H1 (cell line): ENCODE data around the gene EEF1AKMT2. TPM values are rescaled to one million over a fixed set of nuclear protein-coding genes. Genes with fewer than 3 reads are reported as not detected.

Experiments used
- HDAC2 ChIP-seq, 2 experiments: fragments of 300-600 bp in 1 of 2; sonication (generic) in 1 of 2; IDR thresholded peaks; 2 replicates each; pipeline ENCODE4 v1.6.1; 2011 to 2012; ENCODE audit warnings: low read depth in 2 of 2, low read length in 2 of 2, mild to moderate bottlenecking in 2 of 2, moderate library complexity in 2 of 2, borderline replicate concordance in 1 of 2, inconsistent platforms in 1 of 2
- SRF ChIP-seq: IDR thresholded peaks from 2 replicates; pipeline ENCODE4 v1.6.1; 2011; ENCODE audit warnings: mild to moderate bottlenecking, low read depth, low read length, moderate library complexity
- polyA plus RNA-seq, 7 experiments: library from polyadenylated mRNA; depleted of rRNA in 3 of 7; stranded (reverse) in 5 of 7; unstranded in 2 of 7; fragments of >200 nt in 5 of 7; fragments of 200-250 nt in 2 of 7; gene quantifications; 1 replicate in 5 of 7; 2 replicates in 1 of 7; 4 replicates in 1 of 7; pipeline versions ENCODE4 v1.2.1 to v1.2.3, GENCODE V29; 2011 to 2013; ENCODE audit warnings: missing spikeins in 2 of 7, mixed read lengths in 2 of 7
- total RNA-seq: library from RNA; stranded (reverse); fragmentation: NEBNext Ultra II Directional; extraction: Animal tissue kit (Norgen Biotek cat#: 25700); gene quantifications from 2 replicates; pipeline ENCODE4 v1.2.1, GENCODE V29; 2021
- TF ChIP-seq, protein P1 (sequence below), 3 experiments: IDR thresholded peaks; 1 replicate in 2 of 3; 2 replicates in 1 of 3; pipeline versions ENCODE4 v1.5.1 to v1.6.1; 2011; ENCODE audit warnings: low read length in 3 of 3, mild to moderate bottlenecking in 3 of 3, inconsistent platforms in 2 of 3, low read depth in 1 of 3, moderate library complexity in 1 of 3; ENCODE audit not compliant: insufficient read depth in 1 of 3; ENCODE audit errors: control extremely low read depth in 1 of 3

EEF1AKMT2 gene
- total and polyA plus RNA-seq, 2 of the 8 experiments (the other 6 are each of a cell fraction or from before 2014, with no cell fraction given), result 9.8 to 26.8 TPM

- TF ChIP-seq, protein P1, sequence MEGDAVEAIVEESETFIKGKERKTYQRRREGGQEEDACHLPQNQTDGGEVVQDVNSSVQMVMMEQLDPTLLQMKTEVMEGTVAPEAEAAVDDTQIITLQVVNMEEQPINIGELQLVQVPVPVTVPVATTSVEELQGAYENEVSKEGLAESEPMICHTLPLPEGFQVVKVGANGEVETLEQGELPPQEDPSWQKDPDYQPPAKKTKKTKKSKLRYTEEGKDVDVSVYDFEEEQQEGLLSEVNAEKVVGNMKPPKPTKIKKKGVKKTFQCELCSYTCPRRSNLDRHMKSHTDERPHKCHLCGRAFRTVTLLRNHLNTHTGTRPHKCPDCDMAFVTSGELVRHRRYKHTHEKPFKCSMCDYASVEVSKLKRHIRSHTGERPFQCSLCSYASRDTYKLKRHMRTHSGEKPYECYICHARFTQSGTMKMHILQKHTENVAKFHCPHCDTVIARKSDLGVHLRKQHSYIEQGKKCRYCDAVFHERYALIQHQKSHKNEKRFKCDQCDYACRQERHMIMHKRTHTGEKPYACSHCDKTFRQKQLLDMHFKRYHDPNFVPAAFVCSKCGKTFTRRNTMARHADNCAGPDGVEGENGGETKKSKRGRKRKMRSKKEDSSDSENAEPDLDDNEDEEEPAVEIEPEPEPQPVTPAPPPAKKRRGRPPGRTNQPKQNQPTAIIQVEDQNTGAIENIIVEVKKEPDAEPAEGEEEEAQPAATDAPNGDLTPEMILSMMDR (IDR thresholded peaks at IDR 0.05; ENCODE audit: control extremely low read depth in 1 of 3, insufficient read depth in 1 of 3, low read depth in 1 of 3, low read length in 3 of 3), result peak; percentile 53 to 82 (median 82)
- TF ChIP-seq HDAC2 (IDR thresholded peaks at IDR 0.05; ENCODE audit: borderline replicate concordance in 1 of 2, low read depth in 2 of 2, low read length in 2 of 2) (no peak), SRF (no peak)
Observed at GRCh38 chr10:124741281-124741921, 50.3 kb downstream of the EEF1AKMT2 start (continued).
